Colon (tissue), 2 donors: ENCODE results near the gene TNFRSF9.

ENCODE experiments used
- FAIRE-seq: peaks from 2 replicates; lab custom pipeline; 2012; peaks lifted over from hg19 to GRCh38; lab: Jason Lieb, UNC
- donor health status: control.
- donor health status: control.

Gene TNFRSF9

DNA sequence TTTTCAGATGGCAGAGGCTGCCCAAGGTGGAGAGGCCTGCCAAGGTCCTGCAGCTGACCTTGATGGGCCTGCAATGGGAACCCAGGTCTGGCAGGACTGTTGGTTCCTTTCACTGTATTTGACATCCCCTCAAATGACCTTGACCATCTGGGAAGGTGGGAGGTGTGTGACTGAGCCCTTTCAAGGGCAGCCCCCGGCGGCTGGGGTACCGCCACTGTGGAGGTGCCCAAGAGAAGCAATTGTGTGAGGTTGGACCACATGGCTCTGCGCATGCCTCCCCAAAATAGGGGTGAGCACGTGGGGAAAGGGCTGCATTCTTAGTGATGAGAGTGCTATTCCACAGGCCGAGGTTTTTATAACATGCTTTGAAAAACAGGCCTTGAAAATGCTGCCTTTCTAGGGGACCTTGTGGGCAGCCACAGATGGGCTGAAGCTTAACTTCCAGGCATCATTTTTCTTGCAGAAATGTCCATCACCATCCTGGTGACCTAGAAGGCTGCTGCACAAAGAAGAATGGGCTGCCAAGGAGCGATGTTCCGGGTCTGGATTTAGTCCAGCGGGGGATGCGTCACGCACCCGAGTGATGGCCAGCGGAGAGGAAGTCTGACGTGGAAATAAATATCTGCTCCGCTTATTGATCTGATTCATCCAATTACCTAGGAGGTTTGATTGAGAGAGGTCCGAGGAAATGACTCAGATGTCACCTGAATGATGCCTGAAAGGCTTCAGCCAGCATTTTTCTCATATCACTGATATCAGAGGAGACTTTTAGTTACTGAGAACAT is 71.3 kb downstream of the TNFRSF9 start:
- no peak for FAIRE-seq

- FAIRE-seq: no peak
These were observed 72.4 kb downstream of the TNFRSF9 start for GRCh38 chr1:7868070-7868780.

DNA sequence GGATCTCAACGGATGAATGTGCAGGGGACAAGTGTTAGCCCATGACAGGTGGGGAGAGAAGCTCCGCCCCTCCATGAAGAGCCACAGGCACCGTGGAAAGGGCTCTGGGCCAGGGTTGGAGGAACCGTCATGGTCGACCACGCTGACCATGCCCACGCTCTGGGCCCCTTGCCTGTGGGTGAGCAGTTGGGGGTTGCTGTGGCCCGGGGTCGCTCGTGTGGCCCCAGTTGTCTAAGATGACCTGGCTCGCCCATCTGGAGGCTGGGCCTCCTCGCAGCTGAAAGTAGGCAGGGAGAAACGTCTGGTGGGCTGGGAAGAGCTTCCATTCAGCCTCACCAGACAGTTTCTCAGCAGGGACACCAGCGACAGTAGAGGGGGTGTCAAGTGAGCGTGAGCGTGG is 74.7 kb downstream of the TNFRSF9 start:
- no peak for FAIRE-seq
